Measurements from ENCODE around the gene MRPL28.

Gene MRPL28

DNA sequence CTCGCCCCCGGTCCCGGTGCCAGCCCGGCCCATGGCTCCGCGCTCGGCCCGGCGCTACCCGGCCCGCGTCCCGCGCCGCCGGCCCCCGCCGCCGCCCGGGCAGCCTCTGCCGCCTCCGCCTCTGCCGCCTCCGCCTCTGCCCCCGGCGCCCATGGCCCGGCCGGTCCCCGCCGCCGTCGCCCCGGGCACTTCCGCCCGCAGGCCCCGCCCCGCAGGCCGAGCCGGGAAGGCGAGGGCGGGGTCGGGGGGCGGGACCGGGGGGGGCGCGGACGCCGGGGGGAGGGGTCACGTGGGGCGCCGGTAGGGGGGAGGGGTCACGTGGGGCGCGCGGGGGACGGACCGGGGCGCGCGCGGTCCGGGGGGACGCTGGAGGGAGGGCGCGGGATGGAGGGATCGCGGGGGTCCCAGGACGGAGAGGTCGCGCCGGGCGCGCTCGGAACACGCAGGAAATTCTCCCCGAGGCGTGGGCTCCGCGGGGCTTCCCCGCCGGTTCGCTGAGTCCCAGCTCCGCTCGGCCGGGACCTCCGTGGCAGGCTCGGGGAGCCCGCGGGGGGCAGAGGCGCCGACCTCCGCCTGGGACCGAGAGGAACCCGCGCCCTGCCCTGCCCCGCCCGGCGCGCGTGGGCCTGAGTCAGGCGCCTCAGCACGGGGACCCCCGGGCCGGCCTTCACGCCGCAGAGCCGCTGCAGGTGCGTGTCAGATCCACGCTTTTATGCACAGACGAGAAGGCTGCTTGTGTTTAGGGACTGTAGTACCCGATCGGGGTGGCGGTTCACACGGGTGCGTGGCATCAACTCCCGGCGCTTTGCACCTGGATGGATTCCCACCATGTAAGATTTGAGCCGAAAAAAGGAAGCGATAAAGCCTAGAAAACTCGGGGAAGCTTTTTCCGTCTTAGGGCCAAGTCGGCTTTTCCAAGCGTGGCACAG is 11.7 kb upstream of the MRPL28 start, which contains the start of gene PGAP6:
Gene PGAP6 (minus strand): TSS at position 190 of the 929 bp plus-strand sequence. CDS start 157 bp downstream, at position 33.
- Histone ChIP-seq H3K9ac (peak within 1 kb of the TSS; percentile 43), H3K79me2 (peaks cover 5% of the 10 kb centered on the region), H3K27ac (peak within 1 kb of the TSS; percentile 71), H3K9me3 (ENCODE audit: control insufficient read depth, low read length) (no peaks in the 10 kb centered on the region), H3K4me1 (peaks cover 18% of the 10 kb centered on the region), H3K27me3 (ENCODE audit: control insufficient read depth, insufficient read depth, low read length) (no peaks in the 10 kb centered on the region), H3K4me3 (ENCODE audit: low read depth, low read length) (peak within 1 kb of the TSS; percentile 83), H2AFZ (peak within 1 kb of the TSS; percentile 89), H3K36me3 (ENCODE audit: control insufficient read depth, insufficient read depth, low read length) (no peaks in the 10 kb centered on the region), H3K4me2 (ENCODE audit: low read length) (peak within 1 kb of the TSS; percentile 93)
- TF ChIP-seq, protein P1, sequence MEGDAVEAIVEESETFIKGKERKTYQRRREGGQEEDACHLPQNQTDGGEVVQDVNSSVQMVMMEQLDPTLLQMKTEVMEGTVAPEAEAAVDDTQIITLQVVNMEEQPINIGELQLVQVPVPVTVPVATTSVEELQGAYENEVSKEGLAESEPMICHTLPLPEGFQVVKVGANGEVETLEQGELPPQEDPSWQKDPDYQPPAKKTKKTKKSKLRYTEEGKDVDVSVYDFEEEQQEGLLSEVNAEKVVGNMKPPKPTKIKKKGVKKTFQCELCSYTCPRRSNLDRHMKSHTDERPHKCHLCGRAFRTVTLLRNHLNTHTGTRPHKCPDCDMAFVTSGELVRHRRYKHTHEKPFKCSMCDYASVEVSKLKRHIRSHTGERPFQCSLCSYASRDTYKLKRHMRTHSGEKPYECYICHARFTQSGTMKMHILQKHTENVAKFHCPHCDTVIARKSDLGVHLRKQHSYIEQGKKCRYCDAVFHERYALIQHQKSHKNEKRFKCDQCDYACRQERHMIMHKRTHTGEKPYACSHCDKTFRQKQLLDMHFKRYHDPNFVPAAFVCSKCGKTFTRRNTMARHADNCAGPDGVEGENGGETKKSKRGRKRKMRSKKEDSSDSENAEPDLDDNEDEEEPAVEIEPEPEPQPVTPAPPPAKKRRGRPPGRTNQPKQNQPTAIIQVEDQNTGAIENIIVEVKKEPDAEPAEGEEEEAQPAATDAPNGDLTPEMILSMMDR (IDR thresholded peaks at IDR 0.05), result no peak

GRCh38 chr16:381012-381788 is 10.9 kb upstream of the MRPL28 start:
- peak overlapping the region; percentile 20 for H3K27ac ChIP-seq
- peaks cover 18% of the 10 kb centered on the region for H3K4me1 ChIP-seq
- no peaks in the 10 kb centered on the region for H3K36me3 ChIP-seq (ENCODE audit: control insufficient read depth, insufficient read depth, low read length)
- H3K9me3 ChIP-seq (ENCODE audit: control insufficient read depth, low read length), result no peaks in the 10 kb centered on the region
- H3K79me2 ChIP-seq, result peaks cover 5% of the 10 kb centered on the region
- H2AFZ ChIP-seq, result peak overlapping the region; percentile 58
- TF ChIP-seq, protein P1 (IDR thresholded peaks at IDR 0.05), result no peak
- H3K4me3 ChIP-seq (ENCODE audit: low read depth, low read length), result peak overlapping the region; percentile 66
- H3K9ac ChIP-seq, result peak overlapping the region; percentile 43
- peak overlapping the region; percentile 93 for H3K4me2 ChIP-seq (ENCODE audit: low read length)
- H3K27me3 ChIP-seq (ENCODE audit: control insufficient read depth, insufficient read depth, low read length), result no peaks in the 10 kb centered on the region

GRCh38 chr16:380762-381011 is 10.3 kb upstream of the MRPL28 start:
- Histone ChIP-seq H3K27ac (no peak overlapping the region), H3K27me3 (ENCODE audit: control insufficient read depth, insufficient read depth, low read length) (no peaks in the 10 kb centered on the region), H3K4me1 (peaks cover 18% of the 10 kb centered on the region), H3K9ac (peak overlapping the region; percentile 43), H3K4me3 (ENCODE audit: low read depth, low read length) (peak overlapping the region; percentile 66), H3K4me2 (ENCODE audit: low read length) (peak overlapping the region; percentile 93), H3K9me3 (ENCODE audit: control insufficient read depth, low read length) (no peaks in the 10 kb centered on the region), H2AFZ (peak overlapping the region; percentile 58), H3K36me3 (ENCODE audit: control insufficient read depth, insufficient read depth, low read length) (no peaks in the 10 kb centered on the region), H3K79me2 (peaks cover 5% of the 10 kb centered on the region)
- TF ChIP-seq, protein P1 (IDR thresholded peaks at IDR 0.05), result no peak

DNA sequence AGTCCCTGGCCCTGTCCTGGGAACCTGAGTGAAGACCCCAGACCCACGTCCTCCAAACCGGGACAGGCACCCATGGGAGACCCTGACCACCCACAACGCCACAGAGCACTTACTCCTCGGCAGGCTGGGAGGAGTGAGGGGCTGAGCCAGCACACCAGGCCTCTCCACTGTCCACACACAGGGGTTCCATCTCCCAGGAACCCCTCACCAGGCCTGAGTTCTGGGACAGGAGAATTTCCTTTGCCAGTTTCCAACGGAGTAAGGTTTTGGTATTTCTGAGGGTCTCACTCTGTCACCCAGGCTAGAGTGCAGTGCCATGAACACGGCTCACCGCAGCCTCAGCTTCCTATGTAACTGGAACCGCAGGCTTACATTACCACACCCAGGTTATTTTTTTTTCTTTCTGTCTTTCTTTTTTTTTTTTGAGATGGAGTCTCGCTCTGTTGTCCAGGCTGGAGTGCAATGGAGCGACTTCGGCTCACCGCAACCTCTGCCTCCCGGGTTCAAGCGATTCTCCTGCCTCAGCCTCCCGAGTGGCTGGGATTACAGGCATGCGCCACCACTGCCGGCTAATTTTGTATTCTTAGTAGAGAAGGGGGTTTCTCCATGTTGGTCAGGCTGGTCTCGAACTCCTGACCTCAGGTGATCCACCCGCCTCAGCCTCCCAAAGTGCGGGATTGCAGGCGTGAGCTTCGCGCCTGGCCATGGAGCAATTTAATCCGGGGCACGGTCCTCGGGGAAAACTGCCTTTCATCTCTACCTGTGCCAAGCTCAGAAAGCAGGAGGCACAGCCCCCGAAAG is 9.8 kb upstream of the MRPL28 start:
- TF ChIP-seq, protein P1 (IDR thresholded peaks at IDR 0.05), result no peak
- Histone ChIP-seq H3K79me2 (peaks cover 5% of the 10 kb centered on the region), H3K9ac (no peak overlapping the region), H3K27ac (peak overlapping the region; percentile 46), H3K4me1 (peaks cover 18% of the 10 kb centered on the region), H3K36me3 (ENCODE audit: control insufficient read depth, insufficient read depth, low read length) (no peaks in the 10 kb centered on the region), H2AFZ (no peak overlapping the region), H3K27me3 (ENCODE audit: control insufficient read depth, insufficient read depth, low read length) (no peaks in the 10 kb centered on the region), H3K4me2 (ENCODE audit: low read length) (peak overlapping the region; percentile 93), H3K4me3 (ENCODE audit: low read depth, low read length) (peak overlapping the region; percentile 66), H3K9me3 (ENCODE audit: control insufficient read depth, low read length) (no peaks in the 10 kb centered on the region)
